SK-N-MC (cell line): ENCODE data around the gene CREB5.
"Not testable (repeated sequence)": the region's sequence is repeated elsewhere in the genome, so short reads cannot be mapped to it uniquely, and the experiment has no call there.

Experiments
- EZH2 ChIP-seq: fragments of 200-600 bp; sonication (generic); IDR thresholded peaks from one replicate; pipeline ENCODE4 v1.6.1; 2017; ENCODE audit warnings: antibody characterized with exemption
- POLR2AphosphoS5 ChIP-seq: IDR thresholded peaks from 2 replicates; pipeline ENCODE4 v1.6.1; 2012; ENCODE audit warnings: mild to moderate bottlenecking, low read depth, low read length, borderline replicate concordance

- not testable (repeated sequence) for TF ChIP-seq EZH2, POLR2AphosphoS5
Observed at GRCh38 chr7:28551766-28552165, 139.4 kb downstream of the CREB5 start.
